Measurements from ENCODE around the gene MTHFD2.
"Not testable (repeated sequence)": the region's sequence is repeated elsewhere in the genome, so short reads cannot be mapped to it uniquely, and the experiment has no call there.

MTHFD2 gene

GRCh38 chr2:74198461-74199274 is at the start of gene MTHFD2:
Gene MTHFD2, plus strand, starts transcription at chr2:74198615. Its CDS starts 27 bp downstream, at chr2:74198642.
- DNase-seq = peak; percentile 99

- DNase-seq = no peak
Measured at GRCh38 chr2:74149247-74149525, 49.2 kb upstream of the MTHFD2 start.

- DNase-seq = no peak
Measured at GRCh38 chr2:74149570-74150319, 48.7 kb upstream of the MTHFD2 start.

GRCh38 chr2:74152954-74153353 is 45.5 kb upstream of the MTHFD2 start:
- DNase-seq = no peak

GRCh38 chr2:74155830-74156229 is 42.6 kb upstream of the MTHFD2 start:
- DNase-seq = no peak

- no peak for DNase-seq
Measured at GRCh38 chr2:74162951-74163350, 35.5 kb upstream of the MTHFD2 start.

- no peak for DNase-seq
Measured at GRCh38 chr2:74164761-74165160, 33.7 kb upstream of the MTHFD2 start.

GRCh38 chr2:74168739-74169138 is 29.7 kb upstream of the MTHFD2 start:
- no peak for DNase-seq

GRCh38 chr2:74174909-74175308 is 23.5 kb upstream of the MTHFD2 start:
- peak; percentile 20 for DNase-seq

GRCh38 chr2:74177696-74178095 is 20.7 kb upstream of the MTHFD2 start:
- no peak for DNase-seq

- DNase-seq = peak; percentile 99
Measured at GRCh38 chr2:74178211-74179062, 20.0 kb upstream of the MTHFD2 start, which contains the start of gene MOB1A. Gene MOB1A, minus strand, starts transcription at chr2:74178879. Its CDS starts 205 bp downstream, at chr2:74178674.

GRCh38 chr2:74179063-74179865 is 19.2 kb upstream of the MTHFD2 start:
- DNase-seq = no peak

- peak; percentile 97 for DNase-seq
Measured at GRCh38 chr2:74181739-74182138, 16.7 kb upstream of the MTHFD2 start.

GRCh38 chr2:74183878-74184277 is 14.5 kb upstream of the MTHFD2 start:
- DNase-seq = no peak

- no peak for DNase-seq
Measured at GRCh38 chr2:74186038-74186437, 12.4 kb upstream of the MTHFD2 start.

- not testable (repeated sequence) for DNase-seq
Measured at GRCh38 chr2:74186706-74187105, 11.7 kb upstream of the MTHFD2 start.

- no peak for DNase-seq
Measured at GRCh38 chr2:74188018-74188601, 10.3 kb upstream of the MTHFD2 start.

- DNase-seq = no peak
Measured at GRCh38 chr2:74188696-74189095, 9.7 kb upstream of the MTHFD2 start.

- DNase-seq = no peak
Measured at GRCh38 chr2:74191596-74192380, 6.6 kb upstream of the MTHFD2 start.

GRCh38 chr2:74194799-74195198 is 3.6 kb upstream of the MTHFD2 start:
- DNase-seq = no peak

- no peak for DNase-seq
Measured at GRCh38 chr2:74197049-74197448, 1.4 kb upstream of the MTHFD2 start.
